ENCODE results near the gene ERICH6B. TPM values are rescaled to one million over a fixed set of nuclear protein-coding genes. Genes with fewer than 3 reads are reported as not detected.

Gene ERICH6B
- total RNA-seq, 3 donors from 2014 or later: not detected

GRCh38 chr13:45516757-45517156 lies 98.8 kb downstream of the ERICH6B start:
- H3K27me3 Mint-ChIP-seq (ENCODE audit: low read depth): no peaks in the 10 kb centered on the region
- H3K4me3 Mint-ChIP-seq: no peak overlapping the region
- no peaks in the 10 kb centered on the region for H3K9me3 Mint-ChIP-seq
- DNase-seq (no peak), ATAC-seq (no peak)
- H3K36me3 Mint-ChIP-seq (ENCODE audit: insufficient read depth): peaks cover 54% of the 10 kb centered on the region
- H3K4me1 Mint-ChIP-seq (ENCODE audit: low read depth): peaks cover 27% of the 10 kb centered on the region

DNA sequence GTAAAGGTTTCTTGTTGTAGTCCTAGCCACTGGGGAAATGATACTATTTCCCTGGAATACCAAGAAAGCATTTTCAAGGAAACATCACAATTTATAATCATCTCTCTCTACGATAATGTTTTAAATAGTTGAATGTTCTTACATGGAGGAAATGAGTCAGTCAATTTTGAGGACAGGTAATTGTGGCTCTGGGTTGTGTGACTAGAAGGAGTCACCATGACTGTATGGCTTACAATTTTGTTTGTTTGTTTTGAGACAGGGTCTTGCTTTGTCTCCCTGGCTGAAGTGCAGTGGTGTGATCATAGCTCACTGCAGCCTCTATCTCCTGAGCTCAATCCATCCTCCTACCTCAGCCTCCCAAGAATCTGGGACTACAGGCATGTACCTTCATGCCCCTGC lies 103.4 kb downstream of the ERICH6B start:
- ATAC-seq (peak; percentile 27 to 41), DNase-seq (no peak)
- Mint-ChIP-seq H3K4me3 (no peak overlapping the region), H3K4me1 (ENCODE audit: low read depth) (peaks cover 16% of the 10 kb centered on the region), H3K36me3 (ENCODE audit: insufficient read depth) (peaks cover 38% of the 10 kb centered on the region), H3K9me3 (no peaks in the 10 kb centered on the region), H3K27me3 (ENCODE audit: low read depth) (no peaks in the 10 kb centered on the region)

GRCh38 chr13:45511310-45512097 lies 104.0 kb downstream of the ERICH6B start:
- H3K36me3 Mint-ChIP-seq (ENCODE audit: insufficient read depth): peaks cover 36% of the 10 kb centered on the region
- no peaks in the 10 kb centered on the region for H3K9me3 Mint-ChIP-seq
- ATAC-seq: peak; percentile 48 to 63
- no peaks in the 10 kb centered on the region for H3K27me3 Mint-ChIP-seq (ENCODE audit: low read depth)
- DNase-seq: no peak
- H3K4me3 Mint-ChIP-seq: no peak overlapping the region
- peaks cover 11% of the 10 kb centered on the region for H3K4me1 Mint-ChIP-seq (ENCODE audit: low read depth)

- H3K4me3 Mint-ChIP-seq: no peak overlapping the region
- H3K36me3 Mint-ChIP-seq (ENCODE audit: insufficient read depth): peaks cover 37% of the 10 kb centered on the region
- ATAC-seq: no peak
- peaks cover 8% of the 10 kb centered on the region for H3K4me1 Mint-ChIP-seq (ENCODE audit: low read depth)
- H3K9me3 Mint-ChIP-seq: no peaks in the 10 kb centered on the region
- DNase-seq: no peak
- no peaks in the 10 kb centered on the region for H3K27me3 Mint-ChIP-seq (ENCODE audit: low read depth)
Measured at GRCh38 chr13:45510672-45511071, 104.9 kb downstream of the ERICH6B start.

DNA sequence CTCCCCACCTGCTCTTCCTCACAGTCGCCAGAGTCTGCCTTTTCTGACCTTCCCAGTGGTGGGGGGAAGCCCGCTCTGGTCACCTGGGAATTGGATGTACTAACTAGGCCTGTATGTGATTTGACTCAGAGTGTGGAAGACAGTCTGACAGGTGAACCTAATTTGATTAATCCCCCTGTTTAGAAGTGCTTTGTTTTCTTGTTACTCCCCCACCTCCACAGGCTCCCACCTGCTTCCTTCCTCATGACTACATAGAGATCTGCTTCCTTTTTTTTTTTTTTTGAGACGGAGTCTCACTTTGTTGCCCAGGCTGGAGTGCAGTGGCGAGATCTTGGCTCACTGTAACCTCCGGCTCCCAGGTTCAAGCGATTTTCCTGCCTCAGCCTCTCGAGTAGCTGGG lies 106.8 kb downstream of the ERICH6B start:
- Mint-ChIP-seq H3K27me3 (ENCODE audit: low read depth) (no peaks in the 10 kb centered on the region), H3K9me3 (no peaks in the 10 kb centered on the region), H3K36me3 (ENCODE audit: insufficient read depth) (peaks cover 37% of the 10 kb centered on the region), H3K4me3 (no peak overlapping the region), H3K4me1 (ENCODE audit: low read depth) (peaks cover 8% of the 10 kb centered on the region)
- DNase-seq (no peak), ATAC-seq (no peak)

GRCh38 chr13:45506811-45507210 lies 108.7 kb downstream of the ERICH6B start:
- DNase-seq (no peak), ATAC-seq (no peak)
- H3K4me3 Mint-ChIP-seq: no peak overlapping the region
- H3K4me1 Mint-ChIP-seq (ENCODE audit: low read depth): peaks cover 5% of the 10 kb centered on the region
- H3K27me3 Mint-ChIP-seq (ENCODE audit: low read depth): no peaks in the 10 kb centered on the region
- peaks cover 44% of the 10 kb centered on the region for H3K36me3 Mint-ChIP-seq (ENCODE audit: insufficient read depth)
- H3K9me3 Mint-ChIP-seq: no peaks in the 10 kb centered on the region

DNA sequence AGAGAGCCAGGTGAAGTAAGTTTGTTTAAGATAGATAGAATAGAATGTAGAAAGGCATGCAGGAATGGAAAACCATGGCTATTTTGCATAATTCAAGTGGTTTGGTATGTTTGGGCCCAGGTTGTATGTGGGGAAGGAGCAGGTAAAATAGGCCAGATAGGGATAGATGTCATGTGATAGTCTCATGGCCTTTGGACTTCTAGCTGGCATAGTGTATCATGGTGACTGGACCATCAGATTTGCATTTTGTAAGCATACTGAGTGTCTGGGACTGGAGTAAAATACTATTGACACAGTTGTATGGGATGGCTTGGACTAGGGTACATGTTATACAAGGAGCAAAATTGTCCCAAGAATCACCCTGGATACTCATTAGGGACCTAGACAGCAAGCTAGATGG lies 111.9 kb downstream of the ERICH6B start:
- Mint-ChIP-seq H3K4me3 (no peak overlapping the region), H3K9me3 (no peaks in the 10 kb centered on the region), H3K36me3 (ENCODE audit: insufficient read depth) (peaks cover 39% of the 10 kb centered on the region), H3K27me3 (ENCODE audit: low read depth) (no peaks in the 10 kb centered on the region), H3K4me1 (ENCODE audit: low read depth) (peaks cover 6% of the 10 kb centered on the region)
- no peak for ATAC-seq
- no peak for DNase-seq

GRCh38 chr13:45501175-45501526 lies 114.4 kb downstream of the ERICH6B start:
- Mint-ChIP-seq H3K4me3 (no peak overlapping the region), H3K4me1 (ENCODE audit: low read depth) (peaks cover 6% of the 10 kb centered on the region)
- ATAC-seq: no peak

GRCh38 chr13:45500492-45501174 lies 114.9 kb downstream of the ERICH6B start:
- H3K27me3 Mint-ChIP-seq (ENCODE audit: low read depth): no peaks in the 10 kb centered on the region
- H3K36me3 Mint-ChIP-seq (ENCODE audit: insufficient read depth): peaks cover 43% of the 10 kb centered on the region
- H3K4me1 Mint-ChIP-seq (ENCODE audit: low read depth): peaks cover 6% of the 10 kb centered on the region
- no peaks in the 10 kb centered on the region for H3K9me3 Mint-ChIP-seq
- ATAC-seq: no peak
- H3K4me3 Mint-ChIP-seq: no peak overlapping the region
- no peak for DNase-seq

More at GRCh38 chr13:45501175-45501526, 114.4 kb downstream of the ERICH6B start:
- Mint-ChIP-seq H3K9me3 (no peaks in the 10 kb centered on the region), H3K27me3 (ENCODE audit: low read depth) (no peaks in the 10 kb centered on the region), H3K36me3 (ENCODE audit: insufficient read depth) (peaks cover 45% of the 10 kb centered on the region)
- no peak for DNase-seq

GRCh38 chr13:45496942-45497341 lies 118.6 kb downstream of the ERICH6B start:
- H3K9me3 Mint-ChIP-seq: no peaks in the 10 kb centered on the region
- H3K36me3 Mint-ChIP-seq (ENCODE audit: insufficient read depth): peaks cover 33% of the 10 kb centered on the region
- no peaks in the 10 kb centered on the region for H3K27me3 Mint-ChIP-seq (ENCODE audit: low read depth)
- ATAC-seq: no peak
- DNase-seq: no peak
- no peak overlapping the region for H3K4me3 Mint-ChIP-seq
- H3K4me1 Mint-ChIP-seq (ENCODE audit: low read depth): peaks cover 9% of the 10 kb centered on the region

DNA sequence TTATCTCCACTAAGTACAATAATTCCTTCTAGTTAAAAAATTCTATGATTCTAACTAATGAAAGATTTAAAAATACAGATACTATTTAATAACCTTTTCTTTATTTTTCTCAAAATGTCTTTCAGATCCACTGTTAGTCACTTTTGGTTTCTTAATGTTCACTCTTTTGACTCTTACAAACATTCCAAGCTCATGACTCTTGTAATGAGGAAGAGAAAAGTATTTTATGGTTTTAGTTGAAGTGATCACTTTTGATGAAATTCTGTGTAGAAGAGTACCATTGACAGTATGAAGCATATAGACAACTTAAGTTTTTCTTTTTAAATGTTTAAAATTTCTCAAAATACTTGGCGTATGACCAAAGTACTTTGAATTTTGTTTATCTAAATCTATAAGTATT lies 123.0 kb downstream of the ERICH6B start:
- H3K4me1 Mint-ChIP-seq (ENCODE audit: low read depth): peaks cover 3% of the 10 kb centered on the region
- H3K9me3 Mint-ChIP-seq: no peaks in the 10 kb centered on the region
- ATAC-seq (no peak), DNase-seq (no peak)
- H3K36me3 Mint-ChIP-seq (ENCODE audit: insufficient read depth): peaks cover 21% of the 10 kb centered on the region
- H3K4me3 Mint-ChIP-seq: no peak overlapping the region
- no peaks in the 10 kb centered on the region for H3K27me3 Mint-ChIP-seq (ENCODE audit: low read depth)

Other genes with a start within 250 kb of the ERICH6B start
- 10 to 100 TPM; 16.2 to 25.4 (median 22.6) TPM for gene SLC25A30, start 197.4 kb downstream of the ERICH6B start, total RNA-seq
- 10 to 100 TPM; 21.7 to 23.6 (median 22.0) TPM for gene COG3, start 150.8 kb downstream of the ERICH6B start, total RNA-seq
- not detected for gene CBY2, start 86.6 kb upstream of the ERICH6B start, total RNA-seq
- gene SIAH3, start 236.0 kb upstream of the ERICH6B start, total RNA-seq: under 1 TPM in 2 of 3 donors, not detected in 1; 0.03 to 0.05 TPM